H9 (cell line): Measurements from ENCODE around the gene PPP1R14B. TPM values are rescaled to one million over a fixed set of nuclear protein-coding genes. Genes with fewer than 3 reads are reported as not detected.

ENCODE experiments used
- DNase-seq: peaks from one replicate; pipeline ENCODE4 v3.0.0-alpha.2; 2017
- H2AFZ ChIP-seq: one replicate; pipeline ENCODE4 v1.6.1; 2013; ENCODE audit warnings: mild to moderate bottlenecking, low read length, control low read depth, moderate library complexity
- H2AK5ac ChIP-seq: 2 replicates; pipeline ENCODE4 v1.6.1; 2013; ENCODE audit warnings: low read length, control low read depth, mixed read lengths; ENCODE audit not compliant: insufficient read length
- H2BK120ac ChIP-seq: one replicate; pipeline ENCODE4 v1.6.1; 2013; ENCODE audit warnings: low read depth, mild to moderate bottlenecking, low read length, control low read depth, inconsistent platforms; ENCODE audit not compliant: poor library complexity, severe bottlenecking
- H2BK12ac ChIP-seq: 2 replicates; pipeline ENCODE4 v1.6.1; 2013; ENCODE audit warnings: low read length, control low read depth, mixed read lengths, low read depth; ENCODE audit not compliant: insufficient read length
- H2BK15ac ChIP-seq: 2 replicates; pipeline ENCODE4 v1.6.1; 2013; ENCODE audit warnings: low read depth, low read length, control low read depth
- H2BK20ac ChIP-seq: one replicate; pipeline ENCODE4 v1.6.1; 2013; ENCODE audit warnings: low read depth, mild to moderate bottlenecking, low read length, control low read depth, inconsistent platforms; ENCODE audit not compliant: poor library complexity, severe bottlenecking
- H2BK5ac ChIP-seq: 2 replicates; pipeline ENCODE4 v1.6.1; 2013; ENCODE audit warnings: low read length, control low read depth, mixed read lengths; ENCODE audit not compliant: insufficient read length
- H3K14ac ChIP-seq: 2 replicates; pipeline ENCODE4 v1.6.1; 2013; ENCODE audit warnings: low read length, control low read depth; ENCODE audit not compliant: insufficient read depth
- H3K18ac ChIP-seq: 2 replicates; pipeline ENCODE4 v1.6.1; 2013; ENCODE audit warnings: low read depth, mild to moderate bottlenecking, mixed read lengths, low read length, control low read depth; ENCODE audit not compliant: insufficient read length
- H3K23ac ChIP-seq: 2 replicates; pipeline ENCODE4 v1.6.1; 2013; ENCODE audit warnings: low read length, control low read depth, mixed read lengths, low read depth; ENCODE audit not compliant: insufficient read length
- H3K23me2 ChIP-seq: 2 replicates; pipeline ENCODE4 v1.6.1; 2013; ENCODE audit warnings: low read depth, mild to moderate bottlenecking, mixed read lengths, low read length, control low read depth; ENCODE audit not compliant: insufficient read length, poor library complexity, severe bottlenecking
- H3K27ac ChIP-seq: 2 replicates; pipeline ENCODE4 v1.5.1; 2013; ENCODE audit warnings: low read length, control low read depth, mixed read lengths, low read depth; ENCODE audit not compliant: insufficient read length
- H3K27me3 ChIP-seq: 2 replicates; pipeline ENCODE4 v1.6.1; 2013; ENCODE audit warnings: low read length, control low read depth, inconsistent platforms; ENCODE audit not compliant: insufficient read depth
- H3K4ac ChIP-seq: 2 replicates; pipeline ENCODE4 v1.6.1; 2013; ENCODE audit warnings: low read depth, mild to moderate bottlenecking, control low read depth, inconsistent platforms, low read length, moderate library complexity
- H3K4me1 ChIP-seq: 2 replicates; pipeline ENCODE4 v1.6.1; 2013; ENCODE audit warnings: low read length, control low read depth, inconsistent platforms; ENCODE audit not compliant: insufficient read depth
- H3K4me2 ChIP-seq: 2 replicates; pipeline ENCODE4 v1.6.1; 2013; ENCODE audit warnings: low read length, control low read depth, mixed read lengths; ENCODE audit not compliant: insufficient read length, insufficient read depth
- H3K56ac ChIP-seq: 2 replicates; pipeline ENCODE4 v1.6.1; 2013; ENCODE audit warnings: low read depth, mild to moderate bottlenecking, mixed read lengths, low read length, control low read depth; ENCODE audit not compliant: insufficient read length
- H3K79me1 ChIP-seq: 2 replicates; pipeline ENCODE4 v1.6.1; 2013; ENCODE audit warnings: low read depth, mild to moderate bottlenecking, moderate library complexity, low read length, control low read depth, inconsistent platforms; ENCODE audit not compliant: insufficient read depth, poor library complexity, severe bottlenecking
- H3K79me2 ChIP-seq: 2 replicates; pipeline ENCODE4 v1.6.1; 2013; ENCODE audit warnings: low read length, control low read depth, inconsistent platforms; ENCODE audit not compliant: insufficient read depth
- H3K9ac ChIP-seq: 2 replicates; pipeline ENCODE4 v1.6.1; 2013; ENCODE audit warnings: low read length, control low read depth, mixed read lengths; ENCODE audit not compliant: insufficient read length; ENCODE audit errors: extremely low read depth
- H3K9me3 ChIP-seq: one replicate; pipeline ENCODE4 v1.6.1; 2013; ENCODE audit warnings: low read depth, low read length, inconsistent platforms; ENCODE audit not compliant: control insufficient read depth
- H3T11ph ChIP-seq: one replicate; pipeline ENCODE4 v1.6.1; 2013; ENCODE audit warnings: mild to moderate bottlenecking, low read length, control low read depth, inconsistent platforms
- H4K20me1 ChIP-seq: one replicate; pipeline ENCODE4 v1.6.1; 2013; ENCODE audit not compliant: control insufficient read depth, insufficient read length, insufficient read depth
- H4K5ac ChIP-seq: 2 replicates; pipeline ENCODE4 v1.6.1; 2013; ENCODE audit warnings: low read depth, mild to moderate bottlenecking, mixed read lengths, low read length, control low read depth; ENCODE audit not compliant: insufficient read length
- H4K8ac ChIP-seq: replicated peaks from 2 replicates; pipeline ENCODE4 v1.6.1; 2013; ENCODE audit warnings: low read length, control low read depth, mixed read lengths, low read depth; ENCODE audit not compliant: insufficient read length
- H4K91ac ChIP-seq: 2 replicates; pipeline ENCODE4 v1.6.1; 2013; ENCODE audit warnings: low read depth, mild to moderate bottlenecking, moderate library complexity, mixed read lengths, low read length, control low read depth; ENCODE audit not compliant: insufficient read length
- H3K27ac Mint-ChIP-seq, 3 experiments: 2 replicates in 2 of 3; 3 replicates in 1 of 3; pipeline ENCODE4 v1.8.0; 2020 to 2021; ENCODE audit warnings: mixed read lengths in 3 of 3, mild to moderate bottlenecking in 1 of 3, moderate library complexity in 1 of 3
- H3K27me3 Mint-ChIP-seq: 2 replicates; pipeline ENCODE4 v1.8.0; 2021; ENCODE audit warnings: low read depth, mild to moderate bottlenecking, moderate library complexity, mixed read lengths
- H3K36me3 Mint-ChIP-seq, 3 experiments: 2 replicates in 2 of 3; 3 replicates in 1 of 3; pipeline ENCODE4 v1.8.0; 2020 to 2021; ENCODE audit warnings: low read depth in 3 of 3, mixed read lengths in 3 of 3; ENCODE audit not compliant: insufficient read depth in 1 of 3
- H3K4me1 Mint-ChIP-seq, 2 experiments: 2 replicates each; pipeline ENCODE4 v1.8.0; 2020; ENCODE audit warnings: mixed read lengths in 2 of 2
- H3K4me3 Mint-ChIP-seq, 2 experiments: 2 replicates in 1 of 2; 3 replicates in 1 of 2; pipeline ENCODE4 v1.8.0; 2020 to 2021; ENCODE audit warnings: mild to moderate bottlenecking in 2 of 2, mixed read lengths in 2 of 2, moderate library complexity in 1 of 2
- H3K9me3 Mint-ChIP-seq, 2 experiments: 2 replicates in 1 of 2; 3 replicates in 1 of 2; pipeline ENCODE4 v1.8.0; 2020; ENCODE audit warnings: mild to moderate bottlenecking in 2 of 2, mixed read lengths in 2 of 2, moderate library complexity in 1 of 2
- CTCF ChIP-seq: fragments of 200-600 bp; sonication (generic); conservative IDR thresholded peaks from 3 replicates; pipeline ENCODE4 v1.8.0; 2021; ENCODE audit warnings: antibody characterized with exemption, mild to moderate bottlenecking
- WGBS: extraction: QIAGEN DNeasy Blood & Tissue Kit; methylation state at CpG from one replicate; pipeline ENCODE4 v1.1.7; 2013; ENCODE audit warnings: missing lambda C conversion rate, low lambda C conversion rate, mixed read lengths; ENCODE audit not compliant: insufficient read length; ENCODE audit errors: extremely low coverage; 5-methylcytosine and 5-hydroxymethylcytosine counted together
- total RNA-seq: library from RNA; stranded (reverse); gene quantifications from 2 replicates; pipeline ENCODE4 v1.2.1, GENCODE V29; 2021

The PPP1R14B gene
- total RNA-seq, 1 experiment from 2014 or later = 358 TPM

DNA sequence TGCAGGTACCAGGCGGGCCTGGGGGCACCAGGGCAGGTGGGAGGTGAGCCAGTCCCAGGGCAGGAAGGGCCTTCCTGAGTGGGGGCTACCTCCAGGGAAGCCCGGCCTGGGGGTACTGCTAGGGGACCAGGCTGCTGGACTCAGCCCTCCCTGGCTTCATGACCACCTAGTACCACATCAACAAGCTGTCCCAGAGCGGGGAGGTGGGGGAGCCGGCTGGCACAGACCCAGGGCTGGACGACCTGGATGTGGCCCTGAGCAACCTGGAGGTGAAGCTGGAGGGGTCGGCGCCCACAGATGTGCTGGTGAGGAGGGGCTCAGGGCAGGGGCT, 27.4 kb downstream of the PPP1R14B start:
- no peak for TF ChIP-seq CTCF
- Histone ChIP-seq H3K4ac (no peak overlapping the region), H2BK12ac (no peak overlapping the region), H2AK5ac (no peak overlapping the region), H3K23ac (no peak overlapping the region), H4K91ac (peak overlapping the region; percentile 32), H3K4me1 (no peaks in the 10 kb centered on the region), H2BK120ac (no peak overlapping the region), H3K79me2 (no peaks in the 10 kb centered on the region), H3K79me1 (no peaks in the 10 kb centered on the region), H3K9me3 (no peaks in the 10 kb centered on the region), H4K5ac (no peak overlapping the region), H3K27ac (no peak overlapping the region), H3K27me3 (no peaks in the 10 kb centered on the region), H3K56ac (no peak overlapping the region), H2BK5ac (no peak overlapping the region), H2BK20ac (no peak overlapping the region), H3K4me2 (no peak overlapping the region), H2BK15ac (no peak overlapping the region), H4K20me1 (no peaks in the 10 kb centered on the region), H3K14ac (no peak overlapping the region), H4K8ac (no peak overlapping the region), H3K18ac (no peak overlapping the region), H3K9ac (no peak overlapping the region), H3K23me2 (no peaks in the 10 kb centered on the region), H3T11ph (no peak overlapping the region), H2AFZ (no peak overlapping the region)
- DNase-seq = no peak
- H3K4me3 Mint-ChIP-seq = no peak overlapping the region
- no CpG with 5 or more reads among the region's 7 CpGs for WGBS
- no peaks in the 10 kb centered on the region for H3K9me3 Mint-ChIP-seq
- peaks cover 3 to 48% (median 26%) of the 10 kb centered on the region in 3 experiments for H3K36me3 Mint-ChIP-seq
- H3K27ac Mint-ChIP-seq = no peak overlapping the region
- H3K27me3 Mint-ChIP-seq = no peaks in the 10 kb centered on the region; the same call in 1 of the 2 replicates
- H3K4me1 Mint-ChIP-seq = peaks cover 3 to 4% of the 10 kb centered on the region in 2 experiments; a peak in 2 of 4 replicates
